Large intestine (tissue), 3 donors: ENCODE data around the gene RPL13A. TPM values are rescaled to one million over a fixed set of nuclear protein-coding genes. Genes with fewer than 3 reads are reported as not detected.

Experiments
- DNase-seq, 2 donors: peaks; one replicate each; pipeline versions ENCODE4 v3.0.0 to v3.0.0-alpha.2; 2013
- H3K27ac ChIP-seq: one replicate; pipeline ENCODE4 v1.5.1; 2013; ENCODE audit warnings: low read length
- H3K27me3 ChIP-seq: 2 replicates; pipeline ENCODE4 v1.6.1; 2013; ENCODE audit warnings: low read length; ENCODE audit not compliant: control insufficient read depth, insufficient read depth
- H3K36me3 ChIP-seq: 2 replicates; pipeline ENCODE4 v1.6.1; 2013; ENCODE audit warnings: low read length; ENCODE audit not compliant: control insufficient read depth, insufficient read depth
- H3K4me1 ChIP-seq: one replicate; pipeline ENCODE4 v1.6.1; 2013; ENCODE audit warnings: low read length; ENCODE audit not compliant: control insufficient read depth, insufficient read depth
- H3K4me3 ChIP-seq: one replicate; pipeline ENCODE4 v1.5.1; 2013; ENCODE audit warnings: low read length
- H3K9me3 ChIP-seq: one replicate; pipeline ENCODE4 v1.6.1; 2013; ENCODE audit warnings: mild to moderate bottlenecking, low read depth, low read length, moderate library complexity; ENCODE audit not compliant: control insufficient read depth
- WGBS: methylation state at CpG from one replicate; pipeline ENCODE4 v1.1.5; 2013; ENCODE audit warnings: low lambda C conversion rate; ENCODE audit not compliant: insufficient coverage; 5-methylcytosine and 5-hydroxymethylcytosine counted together
- polyA plus RNA-seq: library from polyadenylated mRNA; unstranded; fragments of 120-200 nt; gene quantifications from one replicate; pipeline ENCODE4 v1.2.1, GENCODE V29; 2013

Gene RPL13A
- polyA plus RNA-seq, 1 donor: 3,839 TPM

GRCh38 chr19:49506575-49507105 is 19.2 kb downstream of the RPL13A start:
- H3K27me3 ChIP-seq: no peaks in the 10 kb centered on the region
- H3K4me3 ChIP-seq: no peak overlapping the region
- WGBS: 80% methylated on average over 1 of the region's 8 CpGs
- peaks cover 20% of the 10 kb centered on the region for H3K4me1 ChIP-seq
- H3K9me3 ChIP-seq: no peaks in the 10 kb centered on the region
- no peaks in the 10 kb centered on the region for H3K36me3 ChIP-seq
- peak; percentile 62 to 71 for DNase-seq
- no peak overlapping the region for H3K27ac ChIP-seq

- DNase-seq: no peak
- H3K4me1 ChIP-seq: peaks cover 24% of the 10 kb centered on the region
- H3K9me3 ChIP-seq: no peaks in the 10 kb centered on the region
- H3K27me3 ChIP-seq: no peaks in the 10 kb centered on the region
- WGBS: no CpG with 5 or more reads among the region's 12 CpGs
- no peak overlapping the region for H3K27ac ChIP-seq
- H3K4me3 ChIP-seq: no peak overlapping the region
- H3K36me3 ChIP-seq: no peaks in the 10 kb centered on the region
Observed at GRCh38 chr19:49507803-49508494, 20.5 kb downstream of the RPL13A start.

GRCh38 chr19:49512970-49513745 is 25.8 kb downstream of the RPL13A start:
- peaks cover 28% of the 10 kb centered on the region for H3K4me1 ChIP-seq
- H3K27ac ChIP-seq: peak overlapping the region; percentile 99
- no peaks in the 10 kb centered on the region for H3K27me3 ChIP-seq
- H3K36me3 ChIP-seq: peaks cover 16% of the 10 kb centered on the region
- H3K4me3 ChIP-seq: peak overlapping the region; percentile 71
- no CpG with 5 or more reads among the region's 50 CpGs for WGBS
- H3K9me3 ChIP-seq: no peaks in the 10 kb centered on the region
- DNase-seq: peak; percentile 71 to 87

- Histone ChIP-seq H3K36me3 (peaks cover 19% of the 10 kb centered on the region), H3K27ac (peak overlapping the region; percentile 99), H3K27me3 (no peaks in the 10 kb centered on the region), H3K4me3 (peak overlapping the region; percentile 71), H3K9me3 (no peaks in the 10 kb centered on the region), H3K4me1 (peaks cover 28% of the 10 kb centered on the region)
- no peak for DNase-seq
- no CpG with 5 or more reads among the region's 12 CpGs for WGBS
Observed at GRCh38 chr19:49513746-49514118, 26.3 kb downstream of the RPL13A start.

- Histone ChIP-seq H3K4me3 (peak overlapping the region; percentile 71), H3K36me3 (peaks cover 19% of the 10 kb centered on the region), H3K4me1 (peaks cover 28% of the 10 kb centered on the region), H3K9me3 (no peaks in the 10 kb centered on the region), H3K27me3 (no peaks in the 10 kb centered on the region), H3K27ac (peak overlapping the region; percentile 99)
- no peak for DNase-seq
- no CpG with 5 or more reads among the region's 21 CpGs for WGBS
Observed at GRCh38 chr19:49514151-49514550, 26.7 kb downstream of the RPL13A start.

- no peaks in the 10 kb centered on the region for H3K27me3 ChIP-seq
- H3K4me3 ChIP-seq: peak overlapping the region; percentile 71
- H3K9me3 ChIP-seq: no peaks in the 10 kb centered on the region
- peaks cover 25% of the 10 kb centered on the region for H3K36me3 ChIP-seq
- H3K4me1 ChIP-seq: peaks cover 30% of the 10 kb centered on the region
- H3K27ac ChIP-seq: peak overlapping the region; percentile 87
- no CpG with 5 or more reads among the region's 4 CpGs for WGBS
- DNase-seq: peak; percentile 88 to 96
Observed at GRCh38 chr19:49515767-49516166, 28.4 kb downstream of the RPL13A start.

- H3K36me3 ChIP-seq: peaks cover 40% of the 10 kb centered on the region
Observed at GRCh38 chr19:49518033-49518432, 30.6 kb downstream of the RPL13A start.

GRCh38 chr19:49520705-49521319 is 33.4 kb downstream of the RPL13A start:
- no CpG with 5 or more reads among the region's 13 CpGs for WGBS
- Histone ChIP-seq H3K27ac (peak overlapping the region; percentile 26), H3K27me3 (no peaks in the 10 kb centered on the region), H3K9me3 (peaks cover 2% of the 10 kb centered on the region), H3K4me3 (no peak overlapping the region), H3K36me3 (peaks cover 56% of the 10 kb centered on the region), H3K4me1 (peaks cover 15% of the 10 kb centered on the region)
- no peak for DNase-seq

More at GRCh38 chr19:49518033-49518432, 30.6 kb downstream of the RPL13A start:
- no peak overlapping the region for H3K4me3 ChIP-seq
- 100% methylated on average over 1 of the region's 3 CpGs for WGBS
- no peaks in the 10 kb centered on the region for H3K27me3 ChIP-seq
- DNase-seq: no peak
- H3K4me1 ChIP-seq: peaks cover 21% of the 10 kb centered on the region
- H3K9me3 ChIP-seq: no peaks in the 10 kb centered on the region
- H3K27ac ChIP-seq: no peak overlapping the region

GRCh38 chr19:49524812-49525455 is 37.5 kb downstream of the RPL13A start:
- Histone ChIP-seq H3K27ac (no peak overlapping the region), H3K9me3 (peaks cover 4% of the 10 kb centered on the region), H3K36me3 (peaks cover 56% of the 10 kb centered on the region), H3K4me3 (no peak overlapping the region), H3K4me1 (peaks cover 15% of the 10 kb centered on the region), H3K27me3 (no peaks in the 10 kb centered on the region)
- no CpG with 5 or more reads among the region's 22 CpGs for WGBS
- DNase-seq: no peak
